Tibial artery (tissue), 4 donors: Measurements from ENCODE around the gene MRPS35.
A peak's percentile ranks its signal among the peaks of the same experiment; 100 is the strongest.
"Not testable (repeated sequence)": the region's sequence is repeated elsewhere in the genome, so short reads cannot be mapped to it uniquely, and the experiment has no call there.

ENCODE experiments used
- DNase-seq, 2 donors: peaks; one replicate each; pipeline ENCODE4 v3.0.0-alpha.2; 2019
- H3K27ac ChIP-seq, 2 donors: fragments of 200-600 bp; sonication (generic) in 1 of 2; 1 replicate in 1 of 2; 2 replicates in 1 of 2; pipeline ENCODE4 v1.5.1; 2018 to 2019; ENCODE audit warnings: mild to moderate bottlenecking in 1 of 2
- H3K27me3 ChIP-seq, 2 donors: fragments of 200-600 bp; sonication (generic) in 1 of 2; one replicate each; pipeline versions ENCODE4 v1.5.1 to v1.6.0; 2016 to 2019
- H3K36me3 ChIP-seq, 3 donors: fragments of 200-600 bp; sonication (generic) in 2 of 3; one replicate each; pipeline ENCODE4 v1.5.1; 2016 to 2019; ENCODE audit warnings: mild to moderate bottlenecking in 2 of 3
- H3K4me1 ChIP-seq, 4 donors: fragments of 200-600 bp; sonication (generic) in 2 of 4; 1 replicate in 3 of 4; 2 replicates in 1 of 4; pipeline ENCODE4 v1.5.1; 2016 to 2019
- H3K4me3 ChIP-seq, 2 donors: fragments of 200-600 bp; sonication (generic) in 1 of 2; 1 replicate in 1 of 2; 2 replicates in 1 of 2; pipeline ENCODE4 v1.5.1; 2018 to 2019; ENCODE audit warnings: mild to moderate bottlenecking in 2 of 2
- H3K9me3 ChIP-seq, 3 donors: fragments of 200-600 bp; sonication (generic) in 1 of 3; one replicate each; pipeline ENCODE4 v1.5.1; 2016 to 2019
- CTCF ChIP-seq, 2 experiments: fragments of 200-600 bp in 1 of 2; fragments of 450-650 bp in 1 of 2; IDR thresholded peaks; one replicate each; pipeline ENCODE4 v1.5.1; 2017 to 2019; ENCODE audit warnings: antibody characterized with exemption in 2 of 2, mild to moderate bottlenecking in 1 of 2, moderate library complexity in 1 of 2
- intact Hi-C: fragments of 100-400 bp; cut with DNase I; formaldehyde crosslinking; loops from one replicate; pipeline ENCODE4 v1.15.0; 2023; ENCODE audit warnings: low total_unique reads

MRPS35 gene

GRCh38 chr12:27723212-27723611 lies 12.6 kb downstream of the MRPS35 start:
- no peaks in the 10 kb centered on the region for H3K4me1 ChIP-seq
- no peak overlapping the region for H3K4me3 ChIP-seq
- no peak for TF ChIP-seq CTCF (IDR thresholded peaks at IDR 0.05)
- no peak overlapping the region for H3K27ac ChIP-seq
- intact Hi-C loops = no loop called here
- DNase-seq = no peak
- H3K36me3 ChIP-seq = peaks cover 34 to 88% (median 41%) of the 10 kb centered on the region in 3 donors
- no peaks in the 10 kb centered on the region for H3K9me3 ChIP-seq
- no peaks in the 10 kb centered on the region for H3K27me3 ChIP-seq

GRCh38 chr12:27730097-27730588 lies 19.5 kb downstream of the MRPS35 start:
- DNase-seq = no peak
- TF ChIP-seq CTCF (IDR thresholded peaks at IDR 0.05) = no peak
- no peak overlapping the region for H3K4me3 ChIP-seq
- no peak overlapping the region for H3K27ac ChIP-seq
- intact Hi-C loops = no loop called here
- H3K36me3 ChIP-seq = peaks cover 8 to 61% (median 15%) of the 10 kb centered on the region in 3 donors
- no peaks in the 10 kb centered on the region for H3K4me1 ChIP-seq
- H3K27me3 ChIP-seq = no peaks in the 10 kb centered on the region
- H3K9me3 ChIP-seq = no peaks in the 10 kb centered on the region

- Histone ChIP-seq H3K4me3 (no peak overlapping the region), H3K27me3 (no peaks in the 10 kb centered on the region), H3K4me1 (no peaks in the 10 kb centered on the region), H3K27ac (no peak overlapping the region), H3K36me3 (peaks cover 16 to 52% (median 19%) of the 10 kb centered on the region in 3 donors), H3K9me3 (no peaks in the 10 kb centered on the region)
- TF ChIP-seq CTCF (IDR thresholded peaks at IDR 0.05) = no peak
- intact Hi-C loops = no loop called here
- no peak for DNase-seq
Observed at GRCh38 chr12:27732281-27732680, 21.6 kb downstream of the MRPS35 start.

GRCh38 chr12:27733052-27733656 lies 22.5 kb downstream of the MRPS35 start:
- peak; percentile 78 to 86 for TF ChIP-seq CTCF (IDR thresholded peaks at IDR 0.05)
- H3K27me3 ChIP-seq = no peaks in the 10 kb centered on the region
- H3K4me3 ChIP-seq = no peak overlapping the region
- H3K27ac ChIP-seq = no peak overlapping the region
- H3K4me1 ChIP-seq = no peaks in the 10 kb centered on the region
- no peaks in the 10 kb centered on the region for H3K9me3 ChIP-seq
- intact Hi-C loops = no loop called here
- H3K36me3 ChIP-seq = peaks cover 20 to 53% (median 21%) of the 10 kb centered on the region in 3 donors
- no peak for DNase-seq

- Histone ChIP-seq H3K36me3 (peaks cover 22 to 55% (median 25%) of the 10 kb centered on the region in 3 donors), H3K27me3 (no peaks in the 10 kb centered on the region), H3K4me1 (no peaks in the 10 kb centered on the region), H3K27ac (no peak overlapping the region), H3K4me3 (no peak overlapping the region), H3K9me3 (no peaks in the 10 kb centered on the region)
- no peak for TF ChIP-seq CTCF (IDR thresholded peaks at IDR 0.05)
- intact Hi-C loops = no loop called here
- no peak for DNase-seq
Observed at GRCh38 chr12:27733791-27734190, 23.2 kb downstream of the MRPS35 start.

GRCh38 chr12:27734321-27734720 lies 23.7 kb downstream of the MRPS35 start:
- H3K4me1 ChIP-seq, H3K4me3 ChIP-seq, H3K27ac ChIP-seq, intact Hi-C loops, H3K27me3 ChIP-seq, H3K9me3 ChIP-seq, DNase-seq: not testable (repeated sequence)
- H3K36me3 ChIP-seq = peaks cover 27 to 60% (median 30%) of the 10 kb centered on the region in 3 donors
